Limb (tissue), 2 donors: ENCODE measurements around the gene SUN5.

Source experiments
- DNase-seq, 2 donors: peaks; one replicate each; pipeline ENCODE4 v3.0.0-alpha.2; 2016; ENCODE audit errors: extremely low spot score in 2 of 2

The SUN5 gene

DNA sequence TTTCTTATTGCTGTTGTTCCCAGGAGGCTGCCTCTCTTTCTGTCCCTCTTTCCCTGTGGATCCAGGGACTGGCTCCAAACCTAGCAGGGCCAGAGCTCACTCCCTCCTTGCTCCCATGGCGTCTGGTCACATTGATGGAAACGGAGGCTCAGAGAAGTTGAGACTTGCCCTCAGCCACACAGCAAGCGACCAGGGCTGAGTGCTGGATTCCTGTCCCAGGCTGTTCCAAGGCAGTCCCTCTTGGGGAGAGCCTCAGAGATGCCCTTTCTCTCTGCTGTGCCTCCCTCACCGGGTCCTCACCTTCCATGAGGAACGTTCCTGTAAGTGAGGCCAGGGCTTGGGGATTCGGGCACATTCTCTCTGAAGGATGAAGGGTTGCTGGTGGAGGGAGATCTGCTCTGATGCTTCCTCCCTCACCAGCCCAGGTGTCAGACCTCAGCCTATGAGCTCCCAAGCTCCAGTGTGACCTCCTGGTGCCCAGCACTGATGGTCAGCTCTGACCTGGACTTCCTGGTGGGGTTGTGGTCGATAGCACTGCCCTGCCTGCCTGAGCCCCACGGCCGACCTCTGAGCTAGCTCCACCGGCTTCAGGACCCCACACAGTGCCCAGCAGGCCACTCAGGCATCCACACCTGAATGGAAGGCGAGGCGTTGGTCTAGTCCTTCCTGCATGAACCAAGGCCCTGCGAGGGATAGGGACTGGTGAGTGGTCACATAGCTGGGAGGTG is 26.8 kb downstream of the SUN5 start:
- peak in 1 of 2 donors; percentile 16 for DNase-seq

DNA sequence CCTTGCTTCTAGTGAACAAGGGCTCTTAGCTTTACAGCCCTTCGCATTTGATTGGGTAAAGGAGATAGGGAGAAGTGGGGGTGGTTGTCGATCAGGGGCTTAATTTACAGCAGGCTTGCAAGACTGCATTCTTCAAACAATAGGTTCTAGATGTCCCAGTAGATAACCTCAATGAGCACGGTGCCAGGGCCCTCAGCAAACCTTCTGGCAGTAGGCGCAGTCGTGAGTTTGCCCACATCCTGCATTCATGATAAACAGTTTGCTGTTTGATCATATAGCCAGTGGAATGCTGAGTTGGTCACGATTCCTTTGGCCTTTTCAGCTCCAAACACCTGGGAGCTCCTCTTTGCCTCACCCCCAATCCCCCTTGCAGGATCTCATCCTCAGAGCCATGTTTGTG is 27.5 kb downstream of the SUN5 start:
- no peak for DNase-seq

DNA sequence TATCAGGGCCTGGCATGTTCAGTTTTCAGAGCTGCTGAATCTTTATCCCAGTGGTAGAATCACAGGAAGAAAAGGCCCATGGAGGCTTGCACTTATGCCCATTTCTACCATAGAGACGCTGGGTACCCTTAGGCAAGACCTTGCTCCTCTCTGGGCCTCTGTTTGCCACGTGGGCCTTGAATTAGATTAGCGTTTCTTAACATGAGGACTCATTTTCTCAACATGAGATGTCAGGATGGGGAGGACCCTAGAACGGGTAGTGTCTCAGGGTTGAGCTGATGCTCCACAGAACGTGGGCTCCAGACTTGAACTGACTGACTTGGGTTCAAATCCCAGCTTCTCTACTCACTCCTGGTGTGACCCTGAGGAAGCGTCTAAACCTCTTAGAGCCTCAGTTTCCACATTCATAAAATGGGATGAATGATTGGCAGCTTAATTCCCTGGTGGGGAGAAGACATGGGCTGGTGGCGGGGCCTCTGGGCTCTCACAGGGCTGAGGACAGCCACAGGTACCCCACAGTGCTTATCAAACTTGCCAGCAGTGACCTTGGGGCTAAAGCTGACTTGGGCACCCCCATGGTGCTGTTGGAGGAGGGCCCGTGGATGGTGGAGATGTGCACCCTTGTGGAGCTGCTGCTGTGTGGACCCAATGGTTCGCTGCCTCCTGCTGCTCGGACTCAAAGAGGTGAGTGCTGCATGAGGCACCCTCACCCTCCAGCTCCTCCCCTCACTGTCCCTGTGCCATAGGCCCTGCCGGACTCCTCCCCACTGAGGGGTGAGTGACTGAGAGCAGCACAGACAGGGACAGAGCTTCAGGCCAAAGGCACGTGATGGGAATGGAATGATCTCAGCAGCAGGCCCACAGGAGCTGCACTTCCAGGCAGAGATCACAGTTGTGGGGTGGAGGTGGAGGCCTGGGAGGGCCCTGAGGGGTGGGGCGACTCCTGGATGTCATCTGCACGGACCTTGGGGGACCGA is 28.2 kb downstream of the SUN5 start:
- peak in 1 of 2 donors; percentile 18 for DNase-seq

DNA sequence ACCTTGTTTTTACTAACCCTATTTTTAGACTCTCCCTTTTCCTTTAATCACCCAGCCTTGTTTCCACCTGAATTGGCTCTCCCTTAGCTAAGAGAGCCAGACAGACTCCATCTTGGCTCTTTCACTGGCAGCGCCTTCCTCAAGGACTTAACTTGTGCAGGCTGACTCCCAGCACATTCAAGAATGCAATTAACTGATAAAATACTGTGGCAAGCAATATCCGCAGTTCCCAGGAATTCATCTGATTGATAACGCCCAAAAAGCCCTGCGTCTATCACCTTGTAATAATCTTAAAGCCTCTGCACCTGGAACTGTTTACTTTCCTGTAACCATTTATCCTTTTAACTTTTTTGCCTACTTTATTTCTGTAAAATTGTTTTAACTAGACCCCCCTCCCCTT is 29.1 kb downstream of the SUN5 start:
- DNase-seq, result peak in 1 of 2 donors; percentile 4

DNA sequence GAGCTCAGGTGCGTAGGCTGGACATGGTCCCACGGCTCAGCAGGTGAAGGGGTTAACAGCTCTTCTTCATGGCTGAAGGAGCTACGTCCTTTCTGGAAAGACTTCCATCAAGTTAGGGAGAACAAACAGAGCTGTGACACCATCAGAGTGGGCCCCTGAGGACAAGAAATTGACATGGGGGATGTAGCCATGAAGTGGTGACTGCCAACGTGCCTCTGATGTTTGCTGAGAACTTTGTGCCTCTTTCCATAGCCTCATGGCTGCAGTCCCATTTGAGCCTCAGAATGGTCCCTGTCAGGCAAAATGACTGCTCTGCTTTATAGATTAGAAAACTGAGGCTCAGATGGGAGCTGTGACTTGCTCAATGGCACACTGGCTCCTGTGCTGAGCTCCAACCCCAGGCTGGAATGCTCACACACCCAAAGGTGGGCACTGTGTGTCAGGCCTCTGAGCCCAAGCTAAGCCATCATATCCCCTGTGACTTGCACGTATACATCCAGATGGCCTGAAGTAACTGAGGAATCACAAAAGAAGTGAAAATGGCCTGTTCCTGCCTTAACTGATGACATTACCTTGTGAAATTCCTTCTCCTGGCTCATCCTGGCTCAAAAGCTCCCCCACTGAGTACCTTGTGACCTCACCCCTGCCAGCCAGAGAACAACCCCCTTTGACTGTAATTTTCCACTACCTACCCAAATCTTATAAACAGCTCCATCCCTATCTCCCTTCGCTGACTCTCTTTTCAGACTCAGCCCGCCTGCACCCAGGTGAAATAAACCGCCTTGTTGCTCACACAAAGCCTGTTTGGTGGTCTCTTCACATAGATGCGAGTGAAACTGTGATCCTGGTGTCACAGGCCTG is 29.8 kb downstream of the SUN5 start:
- peak in 1 of 2 donors; percentile 18 for DNase-seq

DNA sequence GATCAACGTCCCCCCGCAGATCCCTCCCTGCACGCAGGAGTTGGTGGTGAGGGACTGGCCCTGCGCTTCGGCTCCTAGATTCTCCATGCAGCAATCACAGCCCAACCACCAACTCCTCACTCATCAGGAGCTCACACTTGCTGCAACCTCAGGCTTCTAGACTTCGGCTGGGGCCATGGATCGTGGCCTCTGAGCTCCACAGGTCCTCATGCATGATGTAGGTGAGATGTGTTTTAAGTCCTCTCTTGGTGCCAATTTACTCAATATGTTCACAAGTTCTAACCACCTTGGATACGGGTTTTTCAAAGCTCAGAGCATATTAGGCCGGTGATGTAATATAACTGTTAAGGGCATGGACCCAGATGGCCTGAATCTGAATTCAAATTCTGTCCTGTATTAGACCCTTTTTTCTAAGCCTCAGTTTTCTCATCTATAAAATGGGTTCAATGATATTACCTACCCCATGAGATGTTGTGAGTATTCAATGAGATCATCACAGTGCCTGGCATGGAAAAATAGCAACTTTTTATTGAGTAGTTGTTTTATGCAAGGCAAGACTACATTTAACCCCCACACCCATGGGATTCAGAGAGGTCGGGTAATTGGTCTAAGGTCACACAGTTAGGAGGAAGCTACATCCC is 31.0 kb downstream of the SUN5 start:
- no peak for DNase-seq

DNA sequence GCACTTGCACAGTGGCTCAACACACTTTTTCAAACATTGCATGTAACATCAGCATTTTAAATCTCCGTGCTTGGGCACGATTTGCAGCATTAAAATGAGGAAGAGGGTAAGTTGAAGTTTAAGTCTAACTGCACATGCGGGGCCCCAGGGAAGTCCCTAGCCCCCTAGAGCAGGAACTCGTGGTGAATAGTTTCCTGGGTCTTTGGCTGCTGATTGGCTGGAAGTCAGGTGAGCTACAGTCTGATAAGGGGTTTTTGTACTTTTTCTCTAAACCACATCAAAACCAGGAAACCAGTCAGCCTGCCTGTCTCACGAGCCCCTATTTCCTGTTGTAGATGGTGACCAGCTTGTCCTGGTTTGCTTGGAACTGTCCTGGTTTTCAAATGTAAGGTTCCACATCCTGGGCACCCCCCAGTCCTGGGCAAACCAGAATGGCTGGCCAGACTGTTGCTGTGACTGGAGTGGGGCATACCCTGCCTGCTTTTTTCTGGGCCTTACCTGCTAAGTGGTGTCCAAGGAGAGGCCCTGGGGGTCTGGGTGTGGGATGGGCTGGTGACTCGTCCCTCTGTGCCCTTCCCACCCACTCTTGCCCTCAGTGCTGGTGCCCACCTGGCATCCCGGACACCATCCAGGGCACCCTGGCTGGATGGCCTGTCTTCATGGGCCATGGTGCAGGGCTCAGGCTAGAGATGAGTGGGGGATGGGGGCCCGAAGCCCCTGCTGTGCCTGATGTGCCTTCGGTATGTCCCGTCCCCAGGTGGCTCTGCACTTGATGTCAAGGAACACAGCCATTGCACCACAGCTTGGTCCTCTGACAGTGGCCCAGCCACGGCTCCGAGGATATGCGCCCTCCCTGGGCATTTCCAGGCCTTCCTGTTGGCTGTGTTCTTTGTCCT is 31.8 kb downstream of the SUN5 start:
- peak in 1 of 2 donors; percentile 23 for DNase-seq

DNA sequence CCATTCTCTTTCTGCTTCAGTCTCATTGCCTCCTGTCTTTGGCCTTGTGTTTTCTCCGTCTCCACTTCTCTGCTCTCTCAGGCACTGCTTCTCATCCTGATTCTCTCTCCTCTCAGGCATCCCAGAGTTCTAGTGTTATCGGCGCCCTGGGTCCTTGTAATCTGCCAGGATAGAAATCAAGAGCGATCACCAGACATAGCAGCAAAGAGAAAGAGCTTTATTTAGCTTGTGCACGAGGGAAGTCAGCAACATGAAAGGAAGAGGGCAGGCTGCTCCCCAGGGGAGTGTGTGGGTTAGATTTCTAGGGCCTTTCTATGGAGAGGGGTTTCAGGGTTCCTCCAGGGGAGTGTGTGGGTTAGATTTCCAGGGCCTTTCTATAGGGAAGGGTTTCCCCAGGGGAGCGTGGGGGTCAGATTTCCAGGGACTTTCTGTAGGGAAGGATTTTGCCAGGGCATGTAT is 32.5 kb downstream of the SUN5 start:
- DNase-seq, result peak in 1 of 2 donors; percentile 29

DNA sequence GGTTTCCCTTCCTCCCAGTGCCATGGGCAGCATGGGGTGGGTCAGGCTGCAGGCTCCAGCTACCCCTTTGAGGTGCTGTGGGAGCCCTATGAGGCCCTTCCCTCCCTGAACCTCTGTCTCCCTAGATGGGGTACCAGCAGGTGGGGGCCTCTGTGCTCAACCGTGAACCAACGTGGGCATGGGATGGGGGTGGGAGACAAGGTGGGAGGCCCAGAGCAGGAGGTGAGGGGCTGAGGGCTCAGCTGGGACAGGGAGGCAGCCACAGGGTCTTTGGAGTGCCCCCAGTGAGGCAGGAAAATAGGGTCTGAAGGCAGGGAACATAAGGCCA is 33.3 kb downstream of the SUN5 start:
- peak in 1 of 2 donors; percentile 21 for DNase-seq

DNA sequence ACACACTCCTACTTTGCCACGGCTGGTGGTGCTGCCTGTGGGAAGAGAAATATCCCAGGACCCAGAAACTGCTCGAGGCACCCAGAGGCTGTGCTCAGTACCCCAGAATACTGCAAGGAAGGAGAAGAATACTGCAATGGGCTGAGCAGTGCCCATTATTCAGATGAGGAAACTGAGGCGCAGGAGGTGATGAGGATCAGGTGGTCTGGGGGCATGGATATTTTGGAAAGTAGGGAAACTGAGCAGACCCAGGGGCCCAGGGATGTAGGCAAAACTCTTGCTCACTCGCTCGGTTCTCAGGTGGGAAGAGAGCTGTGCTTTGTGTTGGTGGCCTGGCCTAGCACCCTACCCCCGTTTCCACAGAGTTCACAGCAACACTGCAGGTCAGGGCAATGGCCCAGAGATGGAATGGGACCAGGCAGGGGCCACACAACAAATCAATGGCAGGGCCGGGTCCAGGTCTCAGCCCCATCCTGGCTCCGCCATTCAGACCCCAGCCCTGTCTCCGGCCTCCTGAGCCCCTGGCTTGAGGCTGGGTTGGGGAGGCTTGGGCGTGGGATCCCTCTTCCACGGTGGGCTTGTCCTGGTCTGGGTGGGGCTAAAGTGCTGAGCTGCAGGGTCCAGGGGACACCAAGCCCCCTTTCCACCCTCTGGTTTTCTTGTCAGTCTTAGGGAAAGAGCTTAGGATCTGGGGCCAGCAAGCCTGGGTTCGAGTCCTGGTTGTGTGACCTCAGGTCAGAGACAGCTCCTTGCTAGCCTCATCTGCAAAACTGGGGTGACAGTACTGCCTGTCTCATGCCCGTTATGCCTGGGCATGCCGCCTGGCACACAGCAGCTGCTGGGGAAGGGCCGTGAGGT is 33.9 kb downstream of the SUN5 start:
- DNase-seq, result peak in 1 of 2 donors; percentile 16

DNA sequence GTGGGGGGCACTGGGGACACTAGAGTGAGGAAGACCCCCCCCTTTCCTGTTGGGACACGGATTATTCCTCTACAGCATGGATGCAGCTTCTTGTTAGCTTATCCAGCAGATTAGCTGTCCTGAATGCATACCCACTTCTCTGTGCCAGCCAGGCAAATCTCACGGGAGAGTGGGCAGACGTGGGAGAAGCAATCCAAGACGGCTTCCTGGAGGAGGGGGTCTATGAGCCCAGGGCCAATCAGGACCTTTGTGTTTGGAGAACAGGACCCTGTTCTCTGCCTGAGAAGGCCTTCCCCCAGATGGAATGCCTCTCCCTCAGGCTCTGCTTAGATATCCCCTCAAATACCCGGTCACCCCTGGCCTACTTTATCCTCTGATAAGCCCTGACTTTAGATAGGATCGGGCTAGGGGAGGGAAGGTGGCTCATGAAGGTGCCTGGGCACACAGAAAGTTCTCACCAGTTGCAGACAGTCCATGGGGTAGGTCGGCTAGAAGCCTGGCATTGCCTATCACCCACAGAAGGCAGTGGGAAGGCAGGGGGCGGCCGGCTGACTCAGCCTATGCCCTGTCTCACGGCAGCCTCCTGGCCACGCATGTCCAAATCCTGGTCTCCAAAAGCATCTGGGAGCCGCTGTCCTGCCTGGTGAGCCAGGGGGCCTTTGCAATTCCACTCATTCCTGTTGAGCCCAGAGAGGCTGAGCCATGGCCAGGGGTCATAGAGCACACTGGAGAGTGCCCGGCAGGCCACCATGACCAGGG is 34.7 kb downstream of the SUN5 start:
- DNase-seq, result peak in 1 of 2 donors; percentile 17

DNA sequence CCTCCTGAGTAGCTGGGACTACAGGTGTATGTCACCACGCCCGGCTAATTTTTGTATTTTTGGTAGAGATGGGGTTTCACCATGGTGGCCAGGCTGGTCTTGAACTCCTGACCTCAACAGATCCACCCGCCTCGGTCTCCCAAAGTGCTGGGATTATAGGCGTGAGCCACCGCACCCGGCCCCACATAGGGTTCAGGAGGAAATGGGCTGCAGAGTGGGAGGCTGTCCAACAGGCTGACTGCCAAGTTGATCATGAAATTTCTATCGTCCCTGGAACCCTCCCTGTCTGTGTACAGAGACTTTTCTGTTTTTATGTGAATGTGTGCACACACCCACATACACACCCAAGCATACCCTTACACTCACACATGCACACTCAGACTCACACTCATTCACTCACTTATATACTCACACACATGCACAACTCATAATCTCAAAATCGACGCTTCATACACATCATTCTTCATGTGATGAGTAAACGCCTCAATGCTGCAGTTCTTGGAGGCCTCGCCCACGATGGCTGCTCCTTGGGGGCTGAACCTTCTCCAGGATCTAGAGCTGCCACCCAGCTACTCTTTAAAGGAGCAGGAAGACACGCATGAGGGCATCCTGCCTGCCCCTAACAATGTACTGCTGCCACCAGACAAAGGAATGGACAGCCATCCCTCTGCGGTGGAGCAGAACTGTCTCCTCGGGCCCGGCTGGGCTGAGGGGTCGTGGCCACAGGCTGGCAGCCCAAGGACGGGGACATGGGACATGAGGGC is 35.6 kb downstream of the SUN5 start:
- peak in 1 of 2 donors; percentile 7 for DNase-seq

DNA sequence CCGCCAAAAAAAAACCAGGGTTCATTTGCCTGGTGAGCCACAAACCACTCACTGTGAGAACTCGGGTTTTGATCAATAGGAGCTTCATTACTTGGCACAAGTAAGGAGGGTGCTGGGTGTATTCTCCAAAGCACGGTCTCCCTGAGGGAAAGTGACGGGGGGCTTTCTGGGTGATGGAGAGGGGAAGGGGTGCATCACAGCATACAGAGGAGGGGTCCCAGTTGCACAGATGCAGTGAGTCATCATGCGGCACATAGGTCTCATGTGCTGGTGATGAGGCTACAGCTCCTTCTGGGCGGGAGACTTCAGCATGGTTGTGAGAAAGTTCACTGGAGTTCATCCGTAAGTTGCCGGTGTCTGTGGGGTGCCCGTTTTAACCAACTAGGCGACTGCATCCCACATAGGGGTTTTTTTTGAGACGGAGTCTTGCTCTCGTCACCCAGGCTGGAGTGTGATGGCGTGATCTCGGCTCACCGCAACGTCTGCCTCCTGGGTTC is 36.2 kb downstream of the SUN5 start:
- DNase-seq, result peak in 1 of 2 donors; percentile 7

DNA sequence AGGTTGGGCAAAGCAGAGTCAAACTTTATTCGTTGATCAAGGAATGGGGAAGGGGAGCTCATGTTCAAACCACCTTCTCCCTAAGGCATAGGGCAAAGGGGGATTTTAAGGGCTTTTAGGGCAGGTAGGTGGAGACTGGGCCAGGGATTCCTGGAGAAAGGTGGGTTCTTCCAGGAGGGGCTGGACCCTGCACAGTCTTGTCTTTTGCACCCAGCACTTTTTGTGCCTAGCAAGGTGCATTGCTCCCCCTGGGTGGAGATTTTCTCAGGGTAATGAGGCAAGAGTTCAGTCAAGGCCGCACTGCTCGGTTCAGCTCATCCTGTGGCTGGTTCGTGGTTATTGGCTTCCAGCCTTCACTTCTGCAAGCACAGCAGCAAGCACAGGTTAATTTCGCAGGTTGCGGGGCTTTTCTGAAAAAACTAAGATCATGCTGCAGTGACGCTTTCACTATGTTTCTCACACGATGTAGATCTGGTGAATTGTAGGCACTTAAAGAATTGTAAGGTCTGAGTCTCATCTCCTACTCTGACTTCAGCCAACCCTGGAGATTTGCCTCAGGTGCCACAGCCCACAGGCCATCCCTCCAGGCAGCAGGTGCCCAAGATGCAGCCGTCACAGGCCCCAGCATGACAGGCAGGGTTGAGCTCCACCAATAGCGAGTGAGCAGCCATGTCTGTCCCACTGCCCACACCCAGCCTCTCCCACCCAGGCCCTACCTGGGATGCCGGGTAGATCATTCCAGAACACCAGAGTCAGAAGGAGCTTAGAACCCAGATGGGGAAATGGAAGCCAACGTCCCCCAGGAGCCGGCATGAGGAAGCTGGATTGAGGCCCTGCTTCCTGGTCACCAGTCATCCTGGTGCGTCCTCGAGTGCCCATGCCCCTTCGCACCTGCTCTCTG is 37.1 kb downstream of the SUN5 start:
- DNase-seq, result peak in 1 of 2 donors; percentile 10

DNA sequence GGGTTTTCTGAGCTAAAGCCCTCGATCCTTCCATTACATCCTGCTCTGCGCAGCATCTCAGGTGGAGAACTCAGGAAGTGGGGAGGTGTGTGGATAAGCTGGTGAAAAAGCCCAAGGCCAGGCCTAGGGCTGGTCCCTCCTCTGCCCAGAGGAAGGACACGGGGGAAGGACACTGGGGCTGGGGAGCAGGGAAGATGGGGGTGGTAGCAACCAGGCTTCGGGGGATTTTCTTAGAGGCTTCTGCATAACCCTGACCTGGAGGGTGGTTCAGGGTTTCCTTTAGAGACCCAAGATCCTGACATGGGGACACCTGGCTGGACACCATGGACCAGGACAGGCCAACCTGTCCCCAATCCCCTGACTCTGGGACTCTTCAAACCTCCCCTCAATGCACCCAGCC is 37.9 kb downstream of the SUN5 start:
- DNase-seq, result peak in 1 of 2 donors; percentile 3
